Psoas muscle (tissue), 8 donors: ENCODE results near the gene PTPRQ. TPM values are rescaled to one million over a fixed set of nuclear protein-coding genes. Genes with fewer than 3 reads are reported as not detected.
A peak's percentile ranks its signal among the peaks of the same experiment; 100 is the strongest.

ENCODE experiments used
- ATAC-seq, 4 donors: fragments of 200-7000 bp; cut with Tn5 transposase; one replicate each; pipeline ENCODE4 v1.9.1; 2020; ENCODE audit warnings: moderate library complexity in 3 of 4, mild to moderate bottlenecking in 2 of 4
- DNase-seq, 2 donors: peaks; one replicate each; pipeline ENCODE4 v3.0.0-alpha.2; 2020
- H3K27ac ChIP-seq: fragments of 200-600 bp; one replicate; pipeline ENCODE4 v1.8.0; 2022
- H3K27me3 ChIP-seq, 3 donors: fragments of 200-600 bp in 1 of 3; one replicate each; pipeline versions ENCODE4 v1.6.1 to v1.8.0; 2013 to 2022; ENCODE audit warnings: low read length in 2 of 3, mild to moderate bottlenecking in 2 of 3, moderate library complexity in 1 of 3; ENCODE audit not compliant: insufficient read depth in 3 of 3
- H3K36me3 ChIP-seq, 2 donors: fragments of 200-600 bp in 1 of 2; one replicate each; pipeline versions ENCODE4 v1.6.1 to v1.8.0; 2013 to 2022; ENCODE audit warnings: low read depth in 1 of 2, mild to moderate bottlenecking in 1 of 2, moderate library complexity in 1 of 2; ENCODE audit not compliant: insufficient read depth in 1 of 2
- H3K4me1 ChIP-seq: fragments of 200-600 bp; one replicate; pipeline ENCODE4 v1.8.0; 2022
- H3K4me3 ChIP-seq: fragments of 200-600 bp; one replicate; pipeline ENCODE4 v1.8.0; 2022; ENCODE audit warnings: mild to moderate bottlenecking
- H3K9me3 ChIP-seq: fragments of 200-600 bp; one replicate; pipeline ENCODE4 v1.8.0; 2022
- WGBS, 3 donors: extraction: QIAGEN DNeasy Blood & Tissue Kit; methylation state at CpG; one replicate each; pipeline versions ENCODE4 v1.1.6 to v1.1.7; 2013; 5-methylcytosine and 5-hydroxymethylcytosine counted together
- intact Hi-C, 2 donors: fragments of 100-400 bp; cut with DNase I; formaldehyde crosslinking; loops; one replicate each; pipeline versions ENCODE4 v1.11.0 to v1.14.2; 2022
- polyA plus RNA-seq, 3 donors: library from polyadenylated mRNA; stranded (reverse); fragments of 200-250 nt; gene quantifications; one replicate each; pipeline ENCODE4 v1.2.3, GENCODE V29; 2013
- total RNA-seq, 4 donors: library from RNA; stranded (reverse); fragmentation: NEBNext Ultra II Directional in 2 of 4; extraction: Animal tissue kit (Norgen Biotek cat#: 25700) in 2 of 4; gene quantifications; one replicate each; pipeline versions ENCODE4 v1.2.1 to v1.2.4, GENCODE V29; 2021 to 2023
- TF ChIP-seq, protein P1 (sequence below): fragments of 200-600 bp; IDR thresholded peaks from one replicate; pipeline ENCODE4 v1.8.0; 2022; ENCODE audit warnings: antibody characterized with exemption
- donor health status: healthy with polysubstance abuse.
- donor health status: DM: no; HTN: no; CAD: no; lungs with moderate emphysema.
- donor health status: Bipolar disorder and iron deficiency.
- donor health status: healthy.
- donor health status: DM: yes; HTN: yes; CAD: no.
- donor health status: DM: no; HTN: no; CAD: no.
- donor health status: DM: no; HTN: no; CAD: no.
- donor health status: DM: yes; HTN: yes; CAD: no.

Gene PTPRQ
- total and polyA plus RNA-seq, 7 donors = 0.04 to 1.8 (median 0.91) TPM

DNA sequence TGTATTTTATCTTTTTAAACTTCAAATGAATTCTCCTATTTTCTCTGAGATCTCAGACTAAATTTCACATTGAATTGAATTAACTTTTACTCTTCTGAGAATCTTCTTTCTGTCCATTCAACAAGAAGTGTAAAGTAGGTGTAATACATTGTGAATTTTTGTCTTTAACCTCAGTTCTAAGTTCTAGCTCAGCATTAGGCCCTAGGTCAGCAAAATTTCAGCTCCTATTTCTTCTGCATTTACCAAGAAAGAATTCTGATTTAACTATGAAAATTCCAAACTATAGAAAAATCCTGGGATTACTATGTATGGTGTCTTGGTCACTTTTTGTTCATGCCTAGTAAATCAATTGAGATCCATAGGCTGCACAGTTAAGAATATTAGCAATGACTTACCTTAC is 152.5 kb downstream of the PTPRQ start:
- H3K4me1 ChIP-seq = no peaks in the 10 kb centered on the region
- no peak for ATAC-seq
- intact Hi-C loops = loop anchor here in 1 of 2 donors (10.0 kb wide), 1 partner anchor 62 kb away; no protein-coding TSS in a partner anchor
- TF ChIP-seq, protein P1, sequence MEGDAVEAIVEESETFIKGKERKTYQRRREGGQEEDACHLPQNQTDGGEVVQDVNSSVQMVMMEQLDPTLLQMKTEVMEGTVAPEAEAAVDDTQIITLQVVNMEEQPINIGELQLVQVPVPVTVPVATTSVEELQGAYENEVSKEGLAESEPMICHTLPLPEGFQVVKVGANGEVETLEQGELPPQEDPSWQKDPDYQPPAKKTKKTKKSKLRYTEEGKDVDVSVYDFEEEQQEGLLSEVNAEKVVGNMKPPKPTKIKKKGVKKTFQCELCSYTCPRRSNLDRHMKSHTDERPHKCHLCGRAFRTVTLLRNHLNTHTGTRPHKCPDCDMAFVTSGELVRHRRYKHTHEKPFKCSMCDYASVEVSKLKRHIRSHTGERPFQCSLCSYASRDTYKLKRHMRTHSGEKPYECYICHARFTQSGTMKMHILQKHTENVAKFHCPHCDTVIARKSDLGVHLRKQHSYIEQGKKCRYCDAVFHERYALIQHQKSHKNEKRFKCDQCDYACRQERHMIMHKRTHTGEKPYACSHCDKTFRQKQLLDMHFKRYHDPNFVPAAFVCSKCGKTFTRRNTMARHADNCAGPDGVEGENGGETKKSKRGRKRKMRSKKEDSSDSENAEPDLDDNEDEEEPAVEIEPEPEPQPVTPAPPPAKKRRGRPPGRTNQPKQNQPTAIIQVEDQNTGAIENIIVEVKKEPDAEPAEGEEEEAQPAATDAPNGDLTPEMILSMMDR = no peak
- no peaks in the 10 kb centered on the region for H3K9me3 ChIP-seq
- no peak overlapping the region for H3K4me3 ChIP-seq
- no peak overlapping the region for H3K27ac ChIP-seq
- no peaks in the 10 kb centered on the region for H3K36me3 ChIP-seq
- no peaks in the 10 kb centered on the region for H3K27me3 ChIP-seq
- no peak for DNase-seq

- intact Hi-C loops = loop anchor here in 1 of 2 donors (10.0 kb wide), 1 partner anchor 63 kb away; no protein-coding TSS in a partner anchor
- Histone ChIP-seq H3K4me3 (no peak overlapping the region), H3K27me3 (no peaks in the 10 kb centered on the region), H3K9me3 (no peaks in the 10 kb centered on the region), H3K27ac (no peak overlapping the region), H3K36me3 (no peaks in the 10 kb centered on the region), H3K4me1 (no peaks in the 10 kb centered on the region)
- ATAC-seq (no peak), DNase-seq (no peak)
- WGBS, 3 donors = 62 to 74% (median 65%) methylated on average over 5 of the region's 5 CpGs
- TF ChIP-seq, protein P1 = no peak
These were observed 154.1 kb downstream of the PTPRQ start for GRCh38 chr12:80598004-80598606.

- 90 to 92% (median 91%) methylated on average over 3 of the region's 3 CpGs for WGBS, 3 donors
- H3K4me1 ChIP-seq = no peaks in the 10 kb centered on the region
- DNase-seq (no peak), ATAC-seq (no peak)
- TF ChIP-seq, protein P1 = no peak
- H3K9me3 ChIP-seq = no peaks in the 10 kb centered on the region
- H3K27me3 ChIP-seq = no peaks in the 10 kb centered on the region
- H3K4me3 ChIP-seq = no peak overlapping the region
- intact Hi-C loops = no loop called here
- H3K36me3 ChIP-seq = no peaks in the 10 kb centered on the region
- no peak overlapping the region for H3K27ac ChIP-seq
These were observed 158.4 kb downstream of the PTPRQ start for GRCh38 chr12:80602455-80602854.

- whole genome bisulfite sequencing, 3 donors = 83 to 86% (median 84%) methylated on average over 3 of the region's 3 CpGs
These were observed 163.5 kb downstream of the PTPRQ start for GRCh38 chr12:80607361-80608135.

More at GRCh38 chr12:80607361-80608135, 163.5 kb downstream of the PTPRQ start:
- H3K4me1 ChIP-seq = no peaks in the 10 kb centered on the region
- H3K27me3 ChIP-seq = no peaks in the 10 kb centered on the region
- no peak for ATAC-seq
- no peak overlapping the region for H3K27ac ChIP-seq
- intact Hi-C loops = no loop called here
- no peaks in the 10 kb centered on the region for H3K9me3 ChIP-seq
- DNase-seq = no peak
- H3K4me3 ChIP-seq = no peak overlapping the region
- TF ChIP-seq, protein P1 = peak; percentile 27
- H3K36me3 ChIP-seq = no peaks in the 10 kb centered on the region
